CD14-positive monocyte (primary cell): Measurements from ENCODE around the gene LRRC45. TPM values are rescaled to one million over a fixed set of nuclear protein-coding genes. Genes with fewer than 3 reads are reported as not detected.

ENCODE experiments used
- DNase-seq, 3 donors: peaks; one replicate each; pipeline ENCODE4 v3.0.0-alpha.2; 2011 to 2022
- H2AFZ ChIP-seq: 2 replicates; pipeline ENCODE4 v1.6.0; 2012; ENCODE audit warnings: mild to moderate bottlenecking, low read depth, low read length, inconsistent platforms; ENCODE audit not compliant: insufficient read depth, poor library complexity, severe bottlenecking
- H3K27ac ChIP-seq, 2 donors: 1 replicate in 1 of 2; 2 replicates in 1 of 2; pipeline ENCODE4 v1.5.1; 2012 to 2013; ENCODE audit warnings: low read length in 2 of 2, control low read depth in 1 of 2, inconsistent platforms in 1 of 2, low read depth in 1 of 2, mild to moderate bottlenecking in 1 of 2
- H3K27me3 ChIP-seq, 2 donors: one replicate each; pipeline versions ENCODE4 v1.6.0 to v1.6.1; 2011 to 2013; ENCODE audit warnings: low read length in 2 of 2; ENCODE audit not compliant: control insufficient read depth in 2 of 2, insufficient read depth in 2 of 2
- H3K36me3 ChIP-seq, 2 donors: replicated peaks in 1 of 2; 1 replicate in 1 of 2; 2 replicates in 1 of 2; pipeline versions ENCODE4 v1.5.1 to v1.6.1; 2012 to 2013; ENCODE audit warnings: low read length in 2 of 2, control low read depth in 1 of 2, inconsistent platforms in 1 of 2, mild to moderate bottlenecking in 1 of 2; ENCODE audit not compliant: insufficient read depth in 2 of 2, control insufficient read depth in 1 of 2
- H3K4me1 ChIP-seq, 2 donors: 1 replicate in 1 of 2; 2 replicates in 1 of 2; pipeline versions ENCODE4 v1.5.1 to v1.6.1; 2012 to 2013; ENCODE audit warnings: low read length in 2 of 2, control low read depth in 1 of 2, inconsistent platforms in 1 of 2, mild to moderate bottlenecking in 1 of 2, moderate library complexity in 1 of 2; ENCODE audit not compliant: insufficient read depth in 2 of 2, control insufficient read depth in 1 of 2
- H3K4me2 ChIP-seq: replicated peaks from 2 replicates; pipeline ENCODE3; 2012; ENCODE audit warnings: low read length, moderate library complexity, mild to moderate bottlenecking; ENCODE audit not compliant: poor library complexity, severe bottlenecking; ENCODE audit errors: extremely low read depth
- H3K4me3 ChIP-seq, 3 experiments: fragments of 200-600 bp in 1 of 3; sonication (generic) in 1 of 3; replicated peaks in 1 of 3; 1 replicate in 2 of 3; 2 replicates in 1 of 3; pipeline ENCODE4 v1.5.1; 2011 to 2013; ENCODE audit warnings: low read length in 3 of 3, mild to moderate bottlenecking in 3 of 3, control low read depth in 2 of 3, low read depth in 2 of 3, inconsistent platforms in 1 of 3, moderate library complexity in 1 of 3
- H3K79me2 ChIP-seq: 2 replicates; pipeline ENCODE4 v1.6.0; 2012; ENCODE audit warnings: mild to moderate bottlenecking, control low read depth, inconsistent platforms, low read length, moderate library complexity; ENCODE audit not compliant: insufficient read depth
- H3K9ac ChIP-seq: 2 replicates; pipeline ENCODE4 v1.6.0; 2017; ENCODE audit warnings: low read length, mild to moderate bottlenecking; ENCODE audit not compliant: insufficient read depth, poor library complexity, severe bottlenecking
- H3K9me3 ChIP-seq, 2 donors: replicated peaks in 1 of 2; 1 replicate in 1 of 2; 2 replicates in 1 of 2; pipeline versions ENCODE4 v1.5.1 to v1.6.1; 2012 to 2013; ENCODE audit warnings: low read length in 2 of 2, control low read depth in 1 of 2; ENCODE audit not compliant: control insufficient read depth in 1 of 2, insufficient read depth in 1 of 2
- H4K20me1 ChIP-seq: 2 replicates; pipeline ENCODE4 v1.6.0; 2012; ENCODE audit warnings: mild to moderate bottlenecking, low read length, control low read depth, moderate library complexity; ENCODE audit not compliant: insufficient read depth
- H3K27ac Mint-ChIP-seq, 7 donors: one replicate each; pipeline ENCODE4 v1.8.0; 2020; ENCODE audit warnings: mild to moderate bottlenecking in 7 of 7, mixed read lengths in 7 of 7, moderate library complexity in 6 of 7, inconsistent platforms in 2 of 7
- H3K27me3 Mint-ChIP-seq, 3 donors: one replicate each; pipeline ENCODE4 v1.8.0; 2021 to 2022; ENCODE audit warnings: low read depth in 3 of 3, mild to moderate bottlenecking in 3 of 3, mixed read lengths in 3 of 3, moderate library complexity in 3 of 3, inconsistent platforms in 1 of 3
- H3K36me3 Mint-ChIP-seq, 2 donors: one replicate each; pipeline ENCODE4 v1.8.0; 2020; ENCODE audit warnings: mixed read lengths in 2 of 2, inconsistent platforms in 1 of 2, mild to moderate bottlenecking in 1 of 2
- H3K4me1 Mint-ChIP-seq: one replicate; pipeline ENCODE4 v1.8.0; 2020; ENCODE audit warnings: mild to moderate bottlenecking, mixed read lengths
- H3K4me3 Mint-ChIP-seq, 2 donors: one replicate each; pipeline ENCODE4 v1.8.0; 2020; ENCODE audit warnings: mild to moderate bottlenecking in 2 of 2, mixed read lengths in 2 of 2, moderate library complexity in 1 of 2
- H3K9me3 Mint-ChIP-seq, 7 donors: one replicate each; pipeline ENCODE4 v1.8.0; 2020 to 2022; ENCODE audit warnings: mixed read lengths in 7 of 7, mild to moderate bottlenecking in 6 of 7, moderate library complexity in 6 of 7, inconsistent platforms in 2 of 7
- CTCF ChIP-seq: fragments of 200-600 bp; IDR thresholded peaks from one replicate; pipeline ENCODE4 v1.8.0; 2022; ENCODE audit warnings: antibody characterized with exemption, mild to moderate bottlenecking
- WGBS: methylation state at CpG from one replicate; pipeline ENCODE4 v1.1.5; 2013; ENCODE audit warnings: missing lambda C conversion rate; ENCODE audit not compliant: insufficient coverage; 5-methylcytosine and 5-hydroxymethylcytosine counted together
- intact Hi-C, 2 donors: fragments of 100-400 bp; cut with micrococcal nuclease; formaldehyde crosslinking; loops; one replicate each; pipeline versions ENCODE4 v1.15.0 to v1.15.1; 2023
- polyA plus RNA-seq, 3 donors: library from polyadenylated mRNA; depleted of rRNA in 1 of 3; unstranded in 2 of 3; stranded (reverse) in 1 of 3; fragments of 300-500 nt in 2 of 3; fragments of >200 nt in 1 of 3; fragmentation: Illumina TruSeq in 2 of 3; gene quantifications; 1 replicate in 2 of 3; 2 replicates in 1 of 3; pipeline ENCODE4 v1.2.3, GENCODE V29; 2012 to 2021

The LRRC45 gene
- polyA plus RNA-seq, 3 donors, result 2.6 to 12.2 (median 3.4) TPM

DNA sequence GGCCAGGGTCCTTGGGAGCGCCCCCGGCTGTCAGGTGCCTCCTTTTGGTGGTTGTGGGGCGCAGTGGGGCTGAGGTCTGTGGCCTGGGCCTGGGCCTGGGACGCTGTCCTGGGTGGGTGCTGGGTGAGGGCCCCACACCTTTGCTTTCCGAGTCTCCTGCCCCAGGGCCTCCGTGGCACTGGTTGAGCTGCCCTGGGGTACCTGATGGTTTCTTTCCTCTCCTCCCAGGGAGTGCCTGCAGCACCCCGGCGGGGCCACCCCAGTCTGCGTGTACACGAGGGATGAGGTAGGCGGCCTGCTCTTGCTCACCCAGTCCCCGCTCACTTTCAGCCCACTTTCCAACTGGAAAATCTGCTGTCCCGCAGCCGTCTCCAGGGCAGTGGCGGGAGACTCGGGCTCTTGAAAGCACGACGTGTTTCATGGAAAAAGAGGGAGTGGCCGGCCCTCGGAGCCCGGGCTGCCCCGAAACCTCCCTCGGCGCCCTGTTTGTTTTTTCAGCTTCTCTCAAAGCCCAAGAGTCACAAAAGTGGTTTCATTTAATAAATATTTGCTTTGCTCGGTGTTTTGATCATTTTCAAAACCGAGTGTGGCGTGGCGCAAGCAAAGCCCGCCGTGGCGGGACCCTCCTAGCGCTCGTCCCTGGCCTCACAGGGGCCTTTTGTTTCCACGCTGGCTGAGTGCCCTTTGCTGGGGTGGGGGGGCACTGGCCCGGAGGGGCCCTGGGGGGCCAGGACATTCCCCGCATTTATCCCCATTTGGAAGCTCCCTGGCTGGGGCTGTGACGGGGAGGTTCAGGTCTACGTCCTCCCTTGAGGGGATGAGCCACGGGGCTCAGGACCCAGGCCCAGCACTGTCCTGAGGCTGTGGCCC, 28.3 kb upstream of the LRRC45 start:
- H3K9ac ChIP-seq, result no peak overlapping the region
- no peaks in the 10 kb centered on the region for H3K4me1 ChIP-seq
- Mint-ChIP-seq H3K4me1 (no peaks in the 10 kb centered on the region), H3K27ac (no peak overlapping the region), H3K4me3 (no peak overlapping the region), H3K9me3 (peaks cover 0 to 2% (median 0%) of the 10 kb centered on the region in 7 donors), H3K27me3 (no peaks in the 10 kb centered on the region), H3K36me3 (peaks cover 25 to 57% of the 10 kb centered on the region in 2 donors)
- no peak overlapping the region for H2AFZ ChIP-seq
- H3K4me3 ChIP-seq, result no peak overlapping the region
- H3K79me2 ChIP-seq, result no peaks in the 10 kb centered on the region
- peaks cover 19 to 39% of the 10 kb centered on the region in 2 donors for H3K36me3 ChIP-seq
- DNase-seq, result no peak
- H3K4me2 ChIP-seq, result no peak overlapping the region
- peaks cover 4% of the 10 kb centered on the region for H4K20me1 ChIP-seq
- no peak overlapping the region for H3K27ac ChIP-seq
- 99% methylated on average over 27 of the region's 39 CpGs for WGBS
- H3K27me3 ChIP-seq, result no peaks in the 10 kb centered on the region
- no peaks in the 10 kb centered on the region for H3K9me3 ChIP-seq
- TF ChIP-seq CTCF, result no peak
- intact Hi-C loops, result no loop called here

DNA sequence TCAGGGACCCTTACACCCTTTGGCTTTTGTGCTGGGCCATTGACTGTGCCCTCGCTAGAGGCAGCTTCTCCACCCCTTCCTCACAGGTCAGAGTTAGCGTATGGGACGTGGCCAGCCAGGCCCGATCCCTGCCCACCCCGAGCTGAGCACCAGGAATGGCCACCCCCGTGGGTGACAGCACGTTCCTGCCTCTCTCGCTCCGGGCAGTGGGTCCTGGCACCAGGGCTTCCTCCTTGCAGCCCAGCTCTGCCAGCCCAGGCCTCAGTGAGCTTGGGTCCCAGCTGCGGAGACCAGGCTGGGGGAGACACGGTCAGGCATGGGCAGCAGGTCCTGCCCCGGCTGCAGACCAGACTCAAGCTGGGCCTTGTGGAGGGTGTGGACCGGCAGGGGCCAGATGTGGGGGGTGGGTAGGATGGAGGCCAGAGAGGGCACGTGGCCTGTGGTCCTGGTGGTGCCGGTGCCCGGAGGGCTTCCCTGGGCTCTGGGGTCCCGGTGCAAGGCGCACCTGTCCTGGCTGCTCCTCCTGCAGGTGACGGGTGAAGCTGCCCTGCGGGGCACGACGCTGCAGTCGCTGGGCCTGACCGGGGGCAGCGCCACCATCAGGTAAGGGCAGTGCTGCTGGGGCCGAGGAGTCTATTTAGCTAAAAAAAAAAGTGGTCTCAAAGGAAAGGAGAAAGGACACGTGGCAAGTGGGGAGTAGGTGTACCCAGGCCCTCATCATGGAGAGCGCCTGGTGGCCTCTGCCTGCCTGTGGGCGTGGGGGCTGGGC, 27.5 kb upstream of the LRRC45 start:
- Histone ChIP-seq H3K79me2 (no peaks in the 10 kb centered on the region), H4K20me1 (peaks cover 4% of the 10 kb centered on the region), H3K4me2 (no peak overlapping the region), H3K36me3 (peaks cover 16 to 32% of the 10 kb centered on the region in 2 donors), H3K27ac (no peak overlapping the region), H2AFZ (no peak overlapping the region), H3K9me3 (no peaks in the 10 kb centered on the region), H3K27me3 (no peaks in the 10 kb centered on the region), H3K9ac (no peak overlapping the region), H3K4me3 (no peak overlapping the region), H3K4me1 (no peaks in the 10 kb centered on the region)
- no peak overlapping the region for H3K27ac Mint-ChIP-seq
- peaks cover 19 to 52% of the 10 kb centered on the region in 2 donors for H3K36me3 Mint-ChIP-seq
- intact Hi-C loops, result no loop called here
- H3K27me3 Mint-ChIP-seq, result no peaks in the 10 kb centered on the region
- no peak for TF ChIP-seq CTCF
- H3K9me3 Mint-ChIP-seq, result peaks cover 0 to 2% (median 0%) of the 10 kb centered on the region in 7 donors
- H3K4me1 Mint-ChIP-seq, result no peaks in the 10 kb centered on the region
- H3K4me3 Mint-ChIP-seq, result no peak overlapping the region
- WGBS, result 98% methylated on average over 28 of the region's 29 CpGs
- DNase-seq, result no peak
